ENCODE data around the gene INSIG2. TPM values are rescaled to one million over a fixed set of nuclear protein-coding genes. Genes with fewer than 3 reads are reported as not detected.

Gene INSIG2
- polyA plus RNA-seq, 1 of the 3 experiments (the other 2 are of a cell fraction) = 8.7 TPM

DNA sequence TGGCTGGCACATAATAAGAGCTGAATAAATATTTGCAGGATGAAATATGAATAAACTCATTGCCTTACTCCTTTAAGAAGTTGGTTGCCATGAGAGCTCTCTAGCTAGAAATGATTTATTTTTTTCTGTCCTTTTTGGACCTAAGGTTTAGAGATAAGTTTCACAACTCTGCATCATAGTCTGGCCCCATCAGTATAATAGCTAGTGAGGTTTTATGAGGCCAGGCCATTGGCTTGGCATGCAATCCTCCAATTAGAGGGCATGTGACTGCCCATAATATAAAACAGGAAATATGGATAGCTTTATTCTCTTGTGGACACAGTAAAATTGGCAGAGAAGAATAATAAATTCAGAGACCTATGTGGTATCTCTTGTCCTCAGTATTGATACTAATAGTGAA lies 26.2 kb upstream of the INSIG2 start:
- no peaks in the 10 kb centered on the region for H3K9me2 ChIP-seq
- no peak overlapping the region for H2AFZ ChIP-seq (ENCODE audit: low read depth)
- H3K9me3 ChIP-seq = no peaks in the 10 kb centered on the region
- no peak overlapping the region for H3K27ac ChIP-seq (ENCODE audit: low read depth in 2 of 2, low read length in 1 of 2)
- no peak overlapping the region for H3K4me2 ChIP-seq
- H3K4me1 ChIP-seq (ENCODE audit: control insufficient read depth in 1 of 2, insufficient read depth in 2 of 2, low read depth in 1 of 2, low read length in 1 of 2) = no peaks in the 10 kb centered on the region; a peak in 1 of 4 replicates
- no peaks in the 10 kb centered on the region for H4K20me1 ChIP-seq (ENCODE audit: insufficient read depth)
- H3F3A ChIP-seq (replicated peaks; ENCODE audit: insufficient read depth) = no peaks in the 10 kb centered on the region
- DNase-seq = no peak
- peaks cover 5% of the 10 kb centered on the region; the same call in 1 of the 2 replicates for H3K27me3 ChIP-seq (ENCODE audit: insufficient read depth)
- TF ChIP-seq CHD2 (IDR thresholded peaks at IDR 0.05; ENCODE audit: low read length, partially characterized antibody) (no peak), EZH2phosphoT487 (IDR thresholded peaks at IDR 0.05; ENCODE audit: borderline replicate concordance, low read depth) (no peak), YY1 (IDR thresholded peaks at IDR 0.05; ENCODE audit: low read depth) (no peak), EP300 (IDR thresholded peaks at IDR 0.05; ENCODE audit: borderline replicate concordance in 1 of 2, low read depth in 1 of 2, low read length in 1 of 2) (no peak), GABPA (IDR thresholded peaks at IDR 0.05; ENCODE audit: low read depth) (no peak), RAD21 (IDR thresholded peaks at IDR 0.05; ENCODE audit: low read length) (no peak), SMC3 (IDR thresholded peaks at IDR 0.05; ENCODE audit: low read depth, low read length) (no peak), FOXM1 (IDR thresholded peaks at IDR 0.05; ENCODE audit: low read depth) (no peak), NRF1 (IDR thresholded peaks at IDR 0.05; ENCODE audit: low read depth, low read length) (no peak), SIN3A (IDR thresholded peaks at IDR 0.05; ENCODE audit: borderline replicate concordance, low read depth, low read length) (no peak), MXI1 (IDR thresholded peaks at IDR 0.05; ENCODE audit: low read depth, low read length) (no peak), RCOR1 (IDR thresholded peaks at IDR 0.05; ENCODE audit: low read length) (no peak), TEAD4 (IDR thresholded peaks at IDR 0.05; ENCODE audit: borderline replicate concordance, insufficient read depth) (no peak), GATA2 (CRISPR knock-in tag; IDR thresholded peaks at IDR 0.05) (no peak), FOXJ3 (CRISPR knock-in tag; IDR thresholded peaks at IDR 0.05) (no peak)
- TF ChIP-seq, protein P1, sequence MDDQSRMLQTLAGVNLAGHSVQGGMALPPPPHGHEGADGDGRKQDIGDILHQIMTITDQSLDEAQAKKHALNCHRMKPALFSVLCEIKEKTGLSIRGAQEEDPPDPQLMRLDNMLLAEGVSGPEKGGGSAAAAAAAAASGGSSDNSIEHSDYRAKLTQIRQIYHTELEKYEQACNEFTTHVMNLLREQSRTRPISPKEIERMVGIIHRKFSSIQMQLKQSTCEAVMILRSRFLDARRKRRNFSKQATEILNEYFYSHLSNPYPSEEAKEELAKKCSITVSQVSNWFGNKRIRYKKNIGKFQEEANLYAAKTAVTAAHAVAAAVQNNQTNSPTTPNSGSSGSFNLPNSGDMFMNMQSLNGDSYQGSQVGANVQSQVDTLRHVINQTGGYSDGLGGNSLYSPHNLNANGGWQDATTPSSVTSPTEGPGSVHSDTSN (IDR thresholded peaks at IDR 0.05) = no peak
- TF ChIP-seq, protein P2, sequence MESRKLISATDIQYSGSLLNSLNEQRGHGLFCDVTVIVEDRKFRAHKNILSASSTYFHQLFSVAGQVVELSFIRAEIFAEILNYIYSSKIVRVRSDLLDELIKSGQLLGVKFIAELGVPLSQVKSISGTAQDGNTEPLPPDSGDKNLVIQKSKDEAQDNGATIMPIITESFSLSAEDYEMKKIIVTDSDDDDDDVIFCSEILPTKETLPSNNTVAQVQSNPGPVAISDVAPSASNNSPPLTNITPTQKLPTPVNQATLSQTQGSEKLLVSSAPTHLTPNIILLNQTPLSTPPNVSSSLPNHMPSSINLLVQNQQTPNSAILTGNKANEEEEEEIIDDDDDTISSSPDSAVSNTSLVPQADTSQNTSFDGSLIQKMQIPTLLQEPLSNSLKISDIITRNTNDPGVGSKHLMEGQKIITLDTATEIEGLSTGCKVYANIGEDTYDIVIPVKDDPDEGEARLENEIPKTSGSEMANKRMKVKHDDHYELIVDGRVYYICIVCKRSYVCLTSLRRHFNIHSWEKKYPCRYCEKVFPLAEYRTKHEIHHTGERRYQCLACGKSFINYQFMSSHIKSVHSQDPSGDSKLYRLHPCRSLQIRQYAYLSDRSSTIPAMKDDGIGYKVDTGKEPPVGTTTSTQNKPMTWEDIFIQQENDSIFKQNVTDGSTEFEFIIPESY (IDR thresholded peaks at IDR 0.05; ENCODE audit: borderline replicate concordance, low read depth) = no peak
- TF ChIP-seq, protein P3, sequence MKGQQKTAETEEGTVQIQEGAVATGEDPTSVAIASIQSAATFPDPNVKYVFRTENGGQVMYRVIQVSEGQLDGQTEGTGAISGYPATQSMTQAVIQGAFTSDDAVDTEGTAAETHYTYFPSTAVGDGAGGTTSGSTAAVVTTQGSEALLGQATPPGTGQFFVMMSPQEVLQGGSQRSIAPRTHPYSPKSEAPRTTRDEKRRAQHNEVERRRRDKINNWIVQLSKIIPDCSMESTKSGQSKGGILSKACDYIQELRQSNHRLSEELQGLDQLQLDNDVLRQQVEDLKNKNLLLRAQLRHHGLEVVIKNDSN (IDR thresholded peaks at IDR 0.05; ENCODE audit: borderline replicate concordance, low read depth) = no peak
- TF ChIP-seq, protein P4, sequence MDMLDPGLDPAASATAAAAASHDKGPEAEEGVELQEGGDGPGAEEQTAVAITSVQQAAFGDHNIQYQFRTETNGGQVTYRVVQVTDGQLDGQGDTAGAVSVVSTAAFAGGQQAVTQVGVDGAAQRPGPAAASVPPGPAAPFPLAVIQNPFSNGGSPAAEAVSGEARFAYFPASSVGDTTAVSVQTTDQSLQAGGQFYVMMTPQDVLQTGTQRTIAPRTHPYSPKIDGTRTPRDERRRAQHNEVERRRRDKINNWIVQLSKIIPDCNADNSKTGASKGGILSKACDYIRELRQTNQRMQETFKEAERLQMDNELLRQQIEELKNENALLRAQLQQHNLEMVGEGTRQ (IDR thresholded peaks at IDR 0.05; ENCODE audit: borderline replicate concordance, low read depth, low read length) = no peak
- TF ChIP-seq, protein P5, sequence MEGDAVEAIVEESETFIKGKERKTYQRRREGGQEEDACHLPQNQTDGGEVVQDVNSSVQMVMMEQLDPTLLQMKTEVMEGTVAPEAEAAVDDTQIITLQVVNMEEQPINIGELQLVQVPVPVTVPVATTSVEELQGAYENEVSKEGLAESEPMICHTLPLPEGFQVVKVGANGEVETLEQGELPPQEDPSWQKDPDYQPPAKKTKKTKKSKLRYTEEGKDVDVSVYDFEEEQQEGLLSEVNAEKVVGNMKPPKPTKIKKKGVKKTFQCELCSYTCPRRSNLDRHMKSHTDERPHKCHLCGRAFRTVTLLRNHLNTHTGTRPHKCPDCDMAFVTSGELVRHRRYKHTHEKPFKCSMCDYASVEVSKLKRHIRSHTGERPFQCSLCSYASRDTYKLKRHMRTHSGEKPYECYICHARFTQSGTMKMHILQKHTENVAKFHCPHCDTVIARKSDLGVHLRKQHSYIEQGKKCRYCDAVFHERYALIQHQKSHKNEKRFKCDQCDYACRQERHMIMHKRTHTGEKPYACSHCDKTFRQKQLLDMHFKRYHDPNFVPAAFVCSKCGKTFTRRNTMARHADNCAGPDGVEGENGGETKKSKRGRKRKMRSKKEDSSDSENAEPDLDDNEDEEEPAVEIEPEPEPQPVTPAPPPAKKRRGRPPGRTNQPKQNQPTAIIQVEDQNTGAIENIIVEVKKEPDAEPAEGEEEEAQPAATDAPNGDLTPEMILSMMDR (IDR thresholded peaks at IDR 0.05) = no peak
- ChIA-PET POLR2A (no interaction called here), CTCF (interaction anchor here (0.7 to 5.7 kb wide), 7 partner anchors 11 to 820 kb away, joined by 3 to 32 read pairs (median 3); no protein-coding TSS in a partner anchor)
- H3K36me3 ChIP-seq (replicated peaks in 1 of 2; ENCODE audit: control insufficient read depth in 1 of 2, insufficient read depth in 2 of 2, low read length in 1 of 2) = no peaks in the 10 kb centered on the region
- H3K9ac ChIP-seq = no peak overlapping the region
- H3K4me3 ChIP-seq (ENCODE audit: low read depth in 2 of 2, low read length in 1 of 2) = no peak overlapping the region
- no peaks in the 10 kb centered on the region for H3K79me2 ChIP-seq (ENCODE audit: insufficient read depth)
